ENCODE results near the gene SPX. TPM values are rescaled to one million over a fixed set of nuclear protein-coding genes. Genes with fewer than 3 reads are reported as not detected.

Gene SPX
- total and polyA plus RNA-seq, 9 donors = 12.9 to 31.2 (median 19.6) TPM

DNA sequence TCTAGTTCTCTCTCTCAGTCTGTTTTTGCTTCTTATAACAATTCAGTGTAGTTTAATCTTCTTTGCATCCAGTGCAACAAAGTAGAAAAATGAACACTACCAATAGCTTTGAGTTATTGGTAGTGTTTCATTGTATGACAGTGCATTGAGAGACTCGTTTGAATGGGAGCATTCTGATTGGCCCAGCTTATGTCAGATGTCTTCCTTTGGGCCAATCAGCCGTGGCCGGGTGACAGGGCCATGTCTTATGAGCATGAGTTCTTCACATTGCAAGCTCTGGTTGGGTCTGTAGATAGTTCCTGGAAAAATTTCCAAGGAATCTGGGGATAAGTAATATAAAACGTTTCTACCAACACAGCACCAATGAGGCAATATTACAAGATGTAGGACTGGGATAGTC is 42.0 kb downstream of the SPX start:
- H3K4me1 ChIP-seq (ENCODE audit: control insufficient read depth, insufficient read depth, low read length) = no peaks in the 10 kb centered on the region
- WGBS (ENCODE audit: insufficient coverage) = 50% methylated on average over 1 of the region's 4 CpGs
- H3K9me3 ChIP-seq (replicated peaks; ENCODE audit: control insufficient read depth, low read depth, low read length) = no peaks in the 10 kb centered on the region
- no peak overlapping the region for H3K4me3 ChIP-seq (ENCODE audit: low read length)
- no peaks in the 10 kb centered on the region for H3K27me3 ChIP-seq (ENCODE audit: control insufficient read depth, insufficient read depth, low read length)
- DNase-seq = no peak
- no peak overlapping the region for H3K27ac ChIP-seq (ENCODE audit: low read length)
- no peaks in the 10 kb centered on the region for H3K36me3 ChIP-seq (ENCODE audit: control insufficient read depth, insufficient read depth, low read length)

DNA sequence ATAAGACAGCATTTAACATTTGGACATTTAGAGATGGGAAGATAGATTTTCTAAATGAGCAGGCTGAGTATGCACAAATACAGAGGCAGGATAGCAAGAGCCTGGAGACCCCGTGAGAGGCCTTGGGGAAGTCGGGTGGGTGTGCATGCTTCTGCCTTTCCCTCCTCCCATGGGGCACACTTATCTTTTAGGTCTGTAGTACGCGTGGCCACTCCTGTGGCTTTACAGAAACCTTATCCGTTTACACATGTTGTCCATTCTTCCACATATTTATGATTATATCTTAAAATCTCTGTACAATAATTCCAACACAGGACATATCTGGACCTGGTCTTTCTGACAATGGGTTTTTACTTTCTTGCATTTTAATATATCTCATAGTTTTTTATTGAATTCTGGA is 45.0 kb downstream of the SPX start:
- DNase-seq = no peak
- Histone ChIP-seq H3K4me3 (ENCODE audit: low read length) (no peak overlapping the region), H3K27ac (ENCODE audit: low read length) (no peak overlapping the region), H3K4me1 (ENCODE audit: control insufficient read depth, insufficient read depth, low read length) (no peaks in the 10 kb centered on the region), H3K27me3 (ENCODE audit: control insufficient read depth, insufficient read depth, low read length) (no peaks in the 10 kb centered on the region), H3K36me3 (ENCODE audit: control insufficient read depth, insufficient read depth, low read length) (no peaks in the 10 kb centered on the region), H3K9me3 (replicated peaks; ENCODE audit: control insufficient read depth, low read depth, low read length) (no peaks in the 10 kb centered on the region)
- no CpG with 5 or more reads among the region's 5 CpGs for WGBS (ENCODE audit: insufficient coverage)

DNA sequence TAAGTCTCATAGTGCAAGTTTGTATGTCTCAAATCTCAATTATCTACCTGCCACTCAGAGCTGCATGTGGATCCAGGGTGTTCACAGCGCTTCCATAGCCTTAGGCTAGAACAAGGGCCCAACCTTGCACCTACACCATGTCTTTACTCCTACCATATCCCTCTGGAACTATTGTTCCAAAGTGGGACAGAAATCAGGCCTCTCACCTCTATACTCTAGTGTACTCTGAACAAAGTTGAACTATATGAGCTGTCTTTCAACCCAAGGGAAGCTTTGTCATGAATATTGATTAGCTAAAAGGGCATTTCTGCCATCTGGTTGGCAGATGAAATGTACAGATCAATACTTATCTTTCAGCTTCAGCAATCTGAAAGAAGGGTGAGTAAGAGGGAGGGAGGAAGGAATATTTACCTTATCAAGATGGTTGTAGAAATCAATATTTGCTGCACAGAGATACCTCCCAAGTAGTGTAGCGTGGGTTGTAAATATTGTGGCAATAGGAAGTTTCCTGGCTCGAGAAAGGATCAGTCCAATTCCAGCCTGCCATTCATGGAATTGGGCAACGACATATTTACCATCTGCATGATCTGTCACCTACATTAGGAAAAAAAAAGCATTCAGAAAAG is 47.8 kb downstream of the SPX start:
- no peaks in the 10 kb centered on the region for H3K36me3 ChIP-seq (ENCODE audit: control insufficient read depth, insufficient read depth, low read length)
- no peak overlapping the region for H3K4me3 ChIP-seq (ENCODE audit: low read length)
- no peaks in the 10 kb centered on the region for H3K9me3 ChIP-seq (replicated peaks; ENCODE audit: control insufficient read depth, low read depth, low read length)
- no peaks in the 10 kb centered on the region for H3K4me1 ChIP-seq (ENCODE audit: control insufficient read depth, insufficient read depth, low read length)
- no peak overlapping the region for H3K27ac ChIP-seq (ENCODE audit: low read length)
- DNase-seq = no peak
- 86% methylated on average over 1 of the region's 4 CpGs for WGBS (ENCODE audit: insufficient coverage)
- H3K27me3 ChIP-seq (ENCODE audit: control insufficient read depth, insufficient read depth, low read length) = no peaks in the 10 kb centered on the region

DNA sequence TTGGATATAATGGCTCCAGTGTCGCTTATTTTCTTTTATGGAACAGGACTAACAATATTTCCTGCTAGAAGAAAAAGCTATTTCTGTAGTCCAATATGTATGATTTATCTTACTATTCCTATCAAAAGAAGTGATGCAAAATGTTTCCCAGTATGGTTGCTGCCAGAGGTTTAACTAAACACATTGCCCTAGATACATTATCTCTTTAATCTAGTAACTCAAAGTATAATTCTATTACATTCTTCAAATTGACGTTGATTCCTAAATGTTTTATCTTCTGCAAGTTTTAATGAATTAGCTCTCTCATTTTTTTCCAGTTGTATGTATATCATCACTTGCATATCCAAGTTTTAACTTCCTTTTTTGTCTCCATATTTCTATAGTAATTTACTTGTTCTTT is 50.3 kb downstream of the SPX start:
- no peak overlapping the region for H3K27ac ChIP-seq (ENCODE audit: low read length)
- H3K9me3 ChIP-seq (replicated peaks; ENCODE audit: control insufficient read depth, low read depth, low read length) = no peaks in the 10 kb centered on the region
- no peaks in the 10 kb centered on the region for H3K36me3 ChIP-seq (ENCODE audit: control insufficient read depth, insufficient read depth, low read length)
- no peaks in the 10 kb centered on the region for H3K27me3 ChIP-seq (ENCODE audit: control insufficient read depth, insufficient read depth, low read length)
- no peak for DNase-seq
- H3K4me3 ChIP-seq (ENCODE audit: low read length) = no peak overlapping the region
- WGBS (ENCODE audit: insufficient coverage) = no CpG with 5 or more reads among the region's 2 CpGs
- H3K4me1 ChIP-seq (ENCODE audit: control insufficient read depth, insufficient read depth, low read length) = no peaks in the 10 kb centered on the region

DNA sequence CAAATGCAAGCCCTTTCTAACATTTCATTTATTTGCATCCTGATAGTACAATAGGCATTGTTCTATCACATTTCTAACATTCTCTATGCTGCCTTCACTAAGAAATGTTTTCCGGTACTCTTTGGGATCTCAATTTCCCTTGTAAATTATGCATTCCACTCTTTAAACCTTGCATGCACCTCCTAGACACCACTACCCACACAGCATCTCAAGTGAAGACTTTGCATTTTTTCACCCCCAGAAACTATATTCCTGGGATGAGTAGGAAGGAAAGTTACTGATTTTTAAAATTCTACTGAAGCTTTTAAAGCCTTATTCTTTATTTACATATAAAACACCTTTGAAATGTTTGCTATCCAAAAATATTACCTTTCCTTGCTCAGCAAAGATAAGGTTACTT is 51.4 kb downstream of the SPX start:
- Histone ChIP-seq H3K9me3 (replicated peaks; ENCODE audit: control insufficient read depth, low read depth, low read length) (no peaks in the 10 kb centered on the region), H3K4me3 (ENCODE audit: low read length) (no peak overlapping the region), H3K27ac (ENCODE audit: low read length) (no peak overlapping the region), H3K4me1 (ENCODE audit: control insufficient read depth, insufficient read depth, low read length) (no peaks in the 10 kb centered on the region), H3K27me3 (ENCODE audit: control insufficient read depth, insufficient read depth, low read length) (no peaks in the 10 kb centered on the region), H3K36me3 (ENCODE audit: control insufficient read depth, insufficient read depth, low read length) (no peaks in the 10 kb centered on the region)
- DNase-seq = no peak
- 100% methylated on average over 1 of the region's 1 CpG for WGBS (ENCODE audit: insufficient coverage)

- Histone ChIP-seq H3K36me3 (ENCODE audit: control insufficient read depth, insufficient read depth, low read length) (no peaks in the 10 kb centered on the region), H3K27me3 (ENCODE audit: control insufficient read depth, insufficient read depth, low read length) (no peaks in the 10 kb centered on the region), H3K4me1 (ENCODE audit: control insufficient read depth, insufficient read depth, low read length) (no peaks in the 10 kb centered on the region), H3K9me3 (replicated peaks; ENCODE audit: control insufficient read depth, low read depth, low read length) (no peaks in the 10 kb centered on the region), H3K4me3 (ENCODE audit: low read length) (no peak overlapping the region), H3K27ac (ENCODE audit: low read length) (no peak overlapping the region)
- DNase-seq = no peak
- WGBS (ENCODE audit: insufficient coverage) = 86% methylated on average over 1 of the region's 4 CpGs
Measured at GRCh38 chr12:21580748-21581516, 54.8 kb downstream of the SPX start.

Other genes with a start within 250 kb of the SPX start
- not detected for gene SLCO1A2, start 191.4 kb upstream of the SPX start, total RNA-seq
- under 1 TPM in 1 of 8 donors, not detected in 7; 0.09 TPM for gene SLCO1A2, start 191.4 kb upstream of the SPX start, polyA plus RNA-seq (ENCODE audit: insufficient read depth in 1 of 8, insufficient read length in 8 of 8, low replicate concordance in 1 of 8)
- gene IAPP, start 153.4 kb upstream of the SPX start, total RNA-seq = not detected
- gene IAPP, start 153.4 kb upstream of the SPX start, polyA plus RNA-seq (ENCODE audit: insufficient read depth in 1 of 8, insufficient read length in 8 of 8, low replicate concordance in 1 of 8) = not detected
- 8.9 TPM for gene PYROXD1, start 88.6 kb upstream of the SPX start, total RNA-seq
- 10 to 100 TPM in 7 of 8 donors, 1 to 10 TPM in 1; 9.4 to 17.9 (median 15.0) TPM for gene PYROXD1, start 88.6 kb upstream of the SPX start, polyA plus RNA-seq (ENCODE audit: insufficient read depth in 1 of 8, insufficient read length in 8 of 8, low replicate concordance in 1 of 8)
- gene RECQL, start 24.7 kb upstream of the SPX start, total RNA-seq = 45.8 TPM
- gene RECQL, start 24.7 kb upstream of the SPX start, polyA plus RNA-seq (ENCODE audit: insufficient read depth in 1 of 8, insufficient read length in 8 of 8, low replicate concordance in 1 of 8) = 10 to 100 TPM; 16.1 to 38.1 (median 29.6) TPM
- 41.0 TPM for gene GOLT1B, start 24.5 kb upstream of the SPX start, total RNA-seq
- gene GOLT1B, start 24.5 kb upstream of the SPX start, polyA plus RNA-seq (ENCODE audit: insufficient read depth in 1 of 8, insufficient read length in 8 of 8, low replicate concordance in 1 of 8) = 10 to 100 TPM; 29.3 to 50.4 (median 39.3) TPM
- 0.13 TPM for gene GYS2, start 78.6 kb downstream of the SPX start, total RNA-seq
- gene GYS2, start 78.6 kb downstream of the SPX start, polyA plus RNA-seq (ENCODE audit: insufficient read depth in 1 of 8, insufficient read length in 8 of 8, low replicate concordance in 1 of 8) = under 1 TPM in 5 of 8 donors, not detected in 3; 0.12 to 0.86 (median 0.29) TPM
- gene LDHB, start 131.5 kb downstream of the SPX start, total RNA-seq = 640 TPM
- gene LDHB, start 131.5 kb downstream of the SPX start, polyA plus RNA-seq (ENCODE audit: insufficient read depth in 1 of 8, insufficient read length in 8 of 8, low replicate concordance in 1 of 8) = 100 to 1,000 TPM; 638 to 922 (median 703) TPM
- gene KCNJ8, start 248.4 kb downstream of the SPX start, total RNA-seq = 38.7 TPM
- gene KCNJ8, start 248.4 kb downstream of the SPX start, polyA plus RNA-seq (ENCODE audit: insufficient read depth in 1 of 8, insufficient read length in 8 of 8, low replicate concordance in 1 of 8) = 10 to 100 TPM; 23.7 to 37.6 (median 29.8) TPM